Testis (tissue), 3 donors: ENCODE measurements around the gene CHCHD6. TPM values are rescaled to one million over a fixed set of nuclear protein-coding genes. Genes with fewer than 3 reads are reported as not detected.
"Not testable (repeated sequence)": the region's sequence is repeated elsewhere in the genome, so short reads cannot be mapped to it uniquely, and the experiment has no call there.

Experiments
- DNase-seq: peaks from one replicate; pipeline ENCODE4 v3.0.0-alpha.2; 2019
- H3K27ac ChIP-seq, 2 donors: fragments of 200-600 bp; sonication (generic); one replicate each; pipeline ENCODE4 v1.5.1; 2019
- H3K27me3 ChIP-seq: fragments of 200-600 bp; sonication (generic); one replicate; pipeline ENCODE4 v1.5.1; 2019
- H3K36me3 ChIP-seq: fragments of 200-600 bp; sonication (generic); one replicate; pipeline ENCODE4 v1.5.1; 2017; ENCODE audit warnings: low read depth; ENCODE audit errors: missing control alignments
- H3K4me1 ChIP-seq: fragments of 200-600 bp; sonication (generic); one replicate; pipeline ENCODE4 v1.5.1; 2019
- H3K4me3 ChIP-seq, 2 donors: fragments of 200-600 bp; sonication (generic); one replicate each; pipeline ENCODE4 v1.5.1; 2017 to 2019
- H3K9me3 ChIP-seq: fragments of 200-600 bp; sonication (generic); one replicate; pipeline ENCODE4 v1.5.1; 2017
- POLR2A ChIP-seq: fragments of 450-650 bp; IDR thresholded peaks from one replicate; pipeline ENCODE4 v1.6.1; 2017; ENCODE audit warnings: antibody characterized with exemption, mild to moderate bottlenecking, moderate library complexity
- WGBS, 2 donors: methylation state at CpG; one replicate each; pipeline ENCODE4 v1.1.5; 2018; 5-methylcytosine and 5-hydroxymethylcytosine counted together
- intact Hi-C: fragments of 100-400 bp; cut with DNase I; formaldehyde crosslinking; loops from one replicate; pipeline ENCODE4 v1.15.1; 2023; ENCODE audit warnings: low total_unique reads
- polyA plus RNA-seq: library from polyadenylated mRNA; stranded (reverse); fragments of 350-450 nt; fragmentation: Illumina TruSeq; extraction: RNeasy Lipid Tissue Mini Kit (QIAGEN cat#74804); gene quantifications from one replicate; pipeline ENCODE4 v1.2.3, GENCODE V29; 2014; ENCODE audit warnings: low read depth, low replicate concordance; ENCODE audit not compliant: insufficient read depth
- total RNA-seq, 2 donors: library from RNA; depleted of rRNA; stranded (reverse); fragments of >200 nt; gene quantifications; one replicate each; pipeline ENCODE4 v1.2.3, GENCODE V29; 2016
- TF ChIP-seq, protein P1 (sequence below), 3 experiments: fragments of 450-650 bp in 2 of 3; fragments of 200-600 bp in 1 of 3; sonication (generic) in 1 of 3; IDR thresholded peaks; one replicate each; pipeline ENCODE4 v1.5.1; 2016 to 2019; ENCODE audit warnings: antibody characterized with exemption in 3 of 3, mild to moderate bottlenecking in 2 of 3, moderate library complexity in 1 of 3

The CHCHD6 gene
- total and polyA plus RNA-seq, 3 donors from 2014 or later, result 47.6 to 84.6 (median 49.9) TPM

DNA sequence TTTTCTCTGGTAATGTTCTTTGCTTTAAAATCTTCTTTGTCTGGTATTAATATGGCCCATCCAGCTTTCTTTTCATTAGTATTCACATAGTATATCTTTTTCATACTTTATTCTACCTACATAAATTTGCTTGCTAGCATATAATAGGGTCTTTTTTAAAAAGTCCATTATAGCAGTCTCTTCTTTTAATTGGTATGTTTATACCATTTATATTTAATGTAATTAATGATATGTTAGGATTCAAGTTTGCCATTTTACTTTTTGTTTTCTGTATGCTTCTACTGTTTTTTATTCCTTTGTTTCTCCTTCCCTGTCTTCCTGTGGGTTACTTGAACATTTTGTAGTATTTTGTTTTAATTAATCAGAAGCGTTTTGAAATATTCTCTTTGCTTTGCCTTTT, 89.0 kb downstream of the CHCHD6 start:
- Histone ChIP-seq H3K9me3 (no peaks in the 10 kb centered on the region), H3K27me3 (no peaks in the 10 kb centered on the region), H3K4me3 (no peak overlapping the region), H3K27ac (no peak overlapping the region), H3K4me1 (no peaks in the 10 kb centered on the region), H3K36me3 (no peaks in the 10 kb centered on the region)
- 89 to 97% methylated on average over 1 of the region's 1 CpG for WGBS, 2 donors
- TF ChIP-seq, protein P1, sequence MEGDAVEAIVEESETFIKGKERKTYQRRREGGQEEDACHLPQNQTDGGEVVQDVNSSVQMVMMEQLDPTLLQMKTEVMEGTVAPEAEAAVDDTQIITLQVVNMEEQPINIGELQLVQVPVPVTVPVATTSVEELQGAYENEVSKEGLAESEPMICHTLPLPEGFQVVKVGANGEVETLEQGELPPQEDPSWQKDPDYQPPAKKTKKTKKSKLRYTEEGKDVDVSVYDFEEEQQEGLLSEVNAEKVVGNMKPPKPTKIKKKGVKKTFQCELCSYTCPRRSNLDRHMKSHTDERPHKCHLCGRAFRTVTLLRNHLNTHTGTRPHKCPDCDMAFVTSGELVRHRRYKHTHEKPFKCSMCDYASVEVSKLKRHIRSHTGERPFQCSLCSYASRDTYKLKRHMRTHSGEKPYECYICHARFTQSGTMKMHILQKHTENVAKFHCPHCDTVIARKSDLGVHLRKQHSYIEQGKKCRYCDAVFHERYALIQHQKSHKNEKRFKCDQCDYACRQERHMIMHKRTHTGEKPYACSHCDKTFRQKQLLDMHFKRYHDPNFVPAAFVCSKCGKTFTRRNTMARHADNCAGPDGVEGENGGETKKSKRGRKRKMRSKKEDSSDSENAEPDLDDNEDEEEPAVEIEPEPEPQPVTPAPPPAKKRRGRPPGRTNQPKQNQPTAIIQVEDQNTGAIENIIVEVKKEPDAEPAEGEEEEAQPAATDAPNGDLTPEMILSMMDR (IDR thresholded peaks at IDR 0.05), result no peak
- TF ChIP-seq POLR2A, result no peak
- intact Hi-C loops, result no loop called here
- no peak for DNase-seq

DNA sequence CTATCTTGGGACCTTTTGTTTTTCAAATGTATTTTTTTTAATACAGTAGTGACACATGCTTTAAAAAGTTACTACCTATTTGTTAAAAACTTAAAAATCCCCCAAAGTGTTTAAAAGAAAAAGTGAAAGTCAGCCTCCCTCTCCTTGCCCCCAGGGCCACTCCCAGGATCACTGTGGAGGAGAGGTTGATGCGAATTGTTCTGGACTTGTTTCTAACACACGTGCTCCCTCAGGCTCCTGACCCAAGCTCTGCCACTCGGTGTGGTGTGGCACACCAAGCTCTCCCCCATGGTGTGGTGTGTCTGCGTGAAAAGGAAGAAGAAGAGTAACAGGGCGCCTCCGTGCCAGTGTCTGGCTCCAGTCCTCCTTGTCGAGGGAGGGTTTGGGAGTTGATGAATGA, 93.5 kb downstream of the CHCHD6 start:
- Histone ChIP-seq H3K36me3 (no peaks in the 10 kb centered on the region), H3K27ac (no peak overlapping the region), H3K27me3 (no peaks in the 10 kb centered on the region), H3K4me1 (no peaks in the 10 kb centered on the region), H3K9me3 (no peaks in the 10 kb centered on the region), H3K4me3 (no peak overlapping the region)
- DNase-seq, result no peak
- no peak for TF ChIP-seq POLR2A
- TF ChIP-seq, protein P1 (IDR thresholded peaks at IDR 0.05), result no peak
- 89 to 91% methylated on average over 7 of the region's 7 CpGs for WGBS, 2 donors
- intact Hi-C loops, result no loop called here

DNA sequence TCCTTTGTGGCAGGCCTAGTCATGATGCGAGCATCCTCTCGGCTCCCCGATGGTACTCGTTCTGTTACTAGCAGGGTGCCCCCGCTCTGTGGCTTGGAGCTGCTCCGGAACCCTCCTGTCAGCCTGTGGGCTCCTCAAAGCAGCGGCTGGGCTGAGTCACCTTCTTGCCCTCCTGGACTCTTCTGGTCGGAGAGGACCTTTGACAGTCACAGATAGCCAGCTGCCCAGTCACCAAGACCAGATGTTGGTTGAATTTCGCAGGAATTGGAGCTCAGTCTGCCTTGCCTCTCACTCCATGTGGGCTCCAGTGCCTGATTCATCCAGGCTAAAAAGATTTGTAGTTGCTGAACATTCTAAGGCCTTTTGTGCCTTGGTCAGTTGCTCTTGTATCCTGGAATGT, 94.5 kb downstream of the CHCHD6 start:
- Histone ChIP-seq H3K9me3 (no peaks in the 10 kb centered on the region), H3K4me3 (no peak overlapping the region), H3K4me1 (no peaks in the 10 kb centered on the region), H3K27me3 (no peaks in the 10 kb centered on the region), H3K27ac (no peak overlapping the region), H3K36me3 (no peaks in the 10 kb centered on the region)
- intact Hi-C loops, result no loop called here
- TF ChIP-seq, protein P1 (IDR thresholded peaks at IDR 0.05), result no peak
- no peak for TF ChIP-seq POLR2A
- DNase-seq, result no peak
- 94 to 96% methylated on average over 6 to 9 of the region's 9 CpGs for WGBS, 2 donors

DNA sequence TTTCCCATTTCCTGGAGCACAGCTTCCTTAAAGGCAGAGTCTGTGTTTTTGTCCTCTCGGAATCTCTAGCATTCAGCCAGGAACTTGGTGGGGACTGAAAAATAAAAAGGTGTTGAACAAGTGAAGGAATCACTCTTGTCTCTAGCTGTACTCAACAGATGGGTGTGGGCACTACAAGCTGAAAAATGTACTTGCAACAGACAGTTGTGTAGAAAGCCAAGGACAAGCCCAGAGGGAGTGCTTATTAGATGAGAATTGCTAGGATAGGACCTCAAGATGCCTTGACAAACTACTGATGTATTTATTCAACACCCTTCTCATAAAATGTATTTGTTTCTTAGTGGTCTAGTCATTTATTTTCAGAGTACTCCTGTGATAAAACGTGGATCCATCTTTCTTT, 95.1 kb downstream of the CHCHD6 start:
- Histone ChIP-seq H3K9me3 (no peaks in the 10 kb centered on the region), H3K27ac (no peak overlapping the region), H3K4me1 (no peaks in the 10 kb centered on the region), H3K27me3 (no peaks in the 10 kb centered on the region), H3K36me3 (no peaks in the 10 kb centered on the region), H3K4me3 (no peak overlapping the region)
- intact Hi-C loops, result no loop called here
- WGBS, 2 donors, result 95 to 96% methylated on average over 2 of the region's 2 CpGs
- no peak for DNase-seq
- TF ChIP-seq, protein P1 (IDR thresholded peaks at IDR 0.05), result no peak
- no peak for TF ChIP-seq POLR2A

DNA sequence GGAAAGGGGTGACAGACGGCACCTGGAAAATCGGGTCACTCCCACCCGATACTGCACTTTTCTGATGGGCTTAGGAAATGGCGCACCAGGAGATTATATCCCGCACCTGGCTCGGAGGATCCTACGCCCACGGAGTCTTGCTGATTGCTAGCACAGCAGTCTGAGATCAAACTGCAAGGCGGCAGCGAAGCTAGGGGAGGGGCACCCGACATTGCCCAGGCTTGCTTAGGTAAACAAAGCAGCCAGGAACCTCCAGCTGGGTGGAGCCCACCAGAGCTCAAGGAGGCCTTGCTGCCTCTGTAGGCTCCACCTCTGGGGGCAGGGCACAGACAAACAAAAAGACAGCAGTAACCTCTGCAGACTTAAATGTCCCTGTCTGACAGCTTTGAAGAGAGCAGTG, 97.3 kb downstream of the CHCHD6 start:
- H3K36me3 ChIP-seq, H3K4me3 ChIP-seq, H3K27ac ChIP-seq, intact Hi-C loops, H3K9me3 ChIP-seq, DNase-seq, H3K27me3 ChIP-seq, H3K4me1 ChIP-seq: not testable (repeated sequence)
- WGBS, 2 donors, result 97% methylated on average over 9 to 11 of the region's 11 CpGs
